Measurements from ENCODE around the gene WDR64. TPM values are rescaled to one million over a fixed set of nuclear protein-coding genes. Genes with fewer than 3 reads are reported as not detected.

WDR64 gene
- total and polyA plus RNA-seq, 8 donors, result not detected

DNA sequence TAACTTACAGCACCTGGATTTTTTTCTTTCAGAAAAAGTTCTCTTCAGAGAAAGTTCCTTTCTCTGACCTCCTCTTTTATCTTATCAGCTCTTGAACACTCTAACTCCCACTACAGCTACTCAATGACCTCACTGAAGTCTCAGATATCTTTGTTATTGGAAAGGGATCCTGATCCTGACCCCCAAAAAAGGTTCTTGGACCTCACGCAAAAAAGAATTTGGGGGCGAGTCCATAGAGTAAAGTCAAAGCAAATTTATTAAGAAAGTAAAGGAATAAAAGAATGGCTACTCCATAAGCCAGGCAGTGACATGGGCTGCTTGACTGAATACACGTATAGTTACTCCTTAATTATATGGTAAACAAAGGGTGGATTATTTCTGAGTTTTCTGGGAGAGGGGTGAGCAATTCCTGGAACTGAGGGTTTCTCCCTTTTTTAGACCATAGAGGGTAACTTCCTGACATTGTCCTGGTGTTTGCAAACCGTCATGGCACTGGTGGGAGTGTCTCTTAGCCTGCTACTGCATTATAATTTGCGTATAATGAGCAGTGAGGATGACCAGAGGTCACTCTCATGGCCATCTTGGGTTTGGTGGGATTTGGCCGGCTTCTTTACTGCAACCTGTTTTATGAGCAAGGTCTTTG lies 44.2 kb downstream of the WDR64 start:
- intact Hi-C loops (cut with DNase I), result no loop called here
- FAIRE-seq, result no peak
- Histone ChIP-seq H3K27me3 (no peaks in the 10 kb centered on the region), H3K4me3 (no peak overlapping the region), H3K4me1 (no peaks in the 10 kb centered on the region), H3K27ac (no peak overlapping the region), H3K36me3 (no peaks in the 10 kb centered on the region), H3K9me3 (no peaks in the 10 kb centered on the region)
- no peak for DNase-seq
- TF ChIP-seq, protein P1, sequence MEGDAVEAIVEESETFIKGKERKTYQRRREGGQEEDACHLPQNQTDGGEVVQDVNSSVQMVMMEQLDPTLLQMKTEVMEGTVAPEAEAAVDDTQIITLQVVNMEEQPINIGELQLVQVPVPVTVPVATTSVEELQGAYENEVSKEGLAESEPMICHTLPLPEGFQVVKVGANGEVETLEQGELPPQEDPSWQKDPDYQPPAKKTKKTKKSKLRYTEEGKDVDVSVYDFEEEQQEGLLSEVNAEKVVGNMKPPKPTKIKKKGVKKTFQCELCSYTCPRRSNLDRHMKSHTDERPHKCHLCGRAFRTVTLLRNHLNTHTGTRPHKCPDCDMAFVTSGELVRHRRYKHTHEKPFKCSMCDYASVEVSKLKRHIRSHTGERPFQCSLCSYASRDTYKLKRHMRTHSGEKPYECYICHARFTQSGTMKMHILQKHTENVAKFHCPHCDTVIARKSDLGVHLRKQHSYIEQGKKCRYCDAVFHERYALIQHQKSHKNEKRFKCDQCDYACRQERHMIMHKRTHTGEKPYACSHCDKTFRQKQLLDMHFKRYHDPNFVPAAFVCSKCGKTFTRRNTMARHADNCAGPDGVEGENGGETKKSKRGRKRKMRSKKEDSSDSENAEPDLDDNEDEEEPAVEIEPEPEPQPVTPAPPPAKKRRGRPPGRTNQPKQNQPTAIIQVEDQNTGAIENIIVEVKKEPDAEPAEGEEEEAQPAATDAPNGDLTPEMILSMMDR (IDR thresholded peaks at IDR 0.05), result no peak
- 61 to 64% methylated on average over 6 of the region's 6 CpGs for WGBS, 2 donors
- no peak for ATAC-seq

DNA sequence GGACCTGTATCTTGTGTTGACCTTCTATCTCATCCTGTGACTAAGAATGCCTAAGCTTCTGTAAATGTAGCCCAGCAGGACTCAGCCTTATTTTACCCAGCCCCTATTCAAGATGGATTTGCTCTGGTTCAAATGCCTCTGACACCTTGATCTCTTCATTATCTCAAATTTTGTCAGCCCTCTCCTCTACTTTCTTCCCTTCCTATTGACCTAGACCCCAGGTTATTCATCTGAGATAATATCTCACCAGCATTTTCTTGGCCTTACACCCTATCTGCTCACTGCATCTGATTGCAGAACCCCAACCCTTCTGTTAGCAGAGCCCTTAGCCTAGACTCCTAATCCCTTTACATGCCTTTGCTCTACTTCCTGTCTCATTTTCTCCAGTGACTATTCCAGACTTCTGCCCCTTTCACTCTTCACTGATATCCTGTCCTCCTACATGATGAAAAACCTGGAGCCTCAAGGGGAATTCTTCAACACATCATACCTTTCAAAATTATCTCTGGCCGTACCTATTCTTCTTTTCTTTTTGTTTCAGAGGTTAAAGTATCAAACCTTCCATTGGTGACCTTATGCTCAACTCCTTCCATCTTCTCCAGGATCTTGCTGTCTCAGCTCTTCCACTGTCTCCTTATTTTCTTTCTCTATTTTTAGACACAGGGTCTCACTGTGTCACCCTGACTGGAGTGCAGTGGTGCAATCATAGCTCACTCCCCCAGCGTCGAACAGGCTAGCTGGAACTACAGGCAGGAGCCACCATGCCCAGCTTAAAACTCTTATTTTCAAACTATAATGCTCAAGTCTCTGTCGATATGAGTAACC lies 44.9 kb downstream of the WDR64 start:
- intact Hi-C loops (cut with DNase I), result no loop called here
- FAIRE-seq, result no peak
- Histone ChIP-seq H3K9me3 (no peaks in the 10 kb centered on the region), H3K27ac (no peak overlapping the region), H3K36me3 (no peaks in the 10 kb centered on the region), H3K4me1 (no peaks in the 10 kb centered on the region), H3K4me3 (no peak overlapping the region), H3K27me3 (no peaks in the 10 kb centered on the region)
- WGBS, 2 donors, result 76 to 80% methylated on average over 4 of the region's 4 CpGs
- TF ChIP-seq, protein P1 (IDR thresholded peaks at IDR 0.05), result no peak
- DNase-seq, result no peak
- ATAC-seq, result no peak

DNA sequence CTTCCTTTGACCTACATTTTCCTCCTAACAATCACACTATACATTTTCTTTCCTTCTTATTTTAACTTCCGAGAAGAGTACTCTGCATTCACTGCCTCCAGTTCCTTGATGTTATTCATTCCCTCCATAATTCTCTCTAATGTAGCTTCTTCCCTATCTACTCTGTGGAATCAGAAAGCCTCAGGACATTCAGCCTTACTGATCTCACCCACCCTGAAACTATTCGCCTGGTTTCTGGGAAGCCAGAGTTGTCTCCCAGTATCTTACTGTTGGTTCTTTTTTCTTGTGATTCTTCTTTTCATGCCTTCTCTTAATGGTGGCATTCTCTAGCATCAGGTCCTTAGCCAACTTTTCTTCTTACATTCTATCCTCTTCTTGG lies 45.5 kb downstream of the WDR64 start:
- Histone ChIP-seq H3K27ac (no peak overlapping the region), H3K36me3 (no peaks in the 10 kb centered on the region), H3K27me3 (no peaks in the 10 kb centered on the region), H3K4me3 (no peak overlapping the region), H3K9me3 (no peaks in the 10 kb centered on the region), H3K4me1 (no peaks in the 10 kb centered on the region)
- TF ChIP-seq, protein P1 (IDR thresholded peaks at IDR 0.05), result no peak
- FAIRE-seq, result no peak
- no peak for DNase-seq
- WGBS, 2 donors, result 81 to 82% methylated on average over 2 of the region's 2 CpGs
- ATAC-seq, result no peak
- intact Hi-C loops (cut with DNase I), result no loop called here

DNA sequence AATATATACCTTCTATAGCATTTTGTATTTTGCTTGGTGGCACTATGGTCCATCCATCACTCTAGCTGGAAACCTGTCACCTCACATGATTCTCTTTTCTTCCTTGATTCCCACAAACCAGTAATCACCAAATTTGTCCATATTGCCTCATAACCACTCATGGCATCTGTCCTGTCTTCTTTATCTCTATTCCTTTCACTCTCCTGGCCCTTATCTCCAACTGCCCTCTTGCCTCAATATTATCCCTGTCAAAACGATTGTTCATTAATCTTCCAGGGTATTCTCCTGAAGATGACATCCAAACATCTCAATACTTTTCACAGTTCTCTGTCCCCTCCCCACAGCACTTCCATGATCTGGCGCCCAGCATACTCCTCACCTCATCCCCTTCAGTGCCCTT lies 46.1 kb downstream of the WDR64 start:
- FAIRE-seq (no peak), DNase-seq (no peak), ATAC-seq (no peak)
- H3K36me3 ChIP-seq, result no peaks in the 10 kb centered on the region
- no peaks in the 10 kb centered on the region for H3K27me3 ChIP-seq
- 53 to 62% methylated on average over 2 of the region's 2 CpGs for WGBS, 2 donors
- TF ChIP-seq, protein P1 (IDR thresholded peaks at IDR 0.05), result no peak
- no peak overlapping the region for H3K27ac ChIP-seq
- H3K4me1 ChIP-seq, result no peaks in the 10 kb centered on the region
- no peak overlapping the region for H3K4me3 ChIP-seq
- intact Hi-C loops (cut with DNase I), result no loop called here
- no peaks in the 10 kb centered on the region for H3K9me3 ChIP-seq

Measured in pancreas (tissue), 10 donors.